Left hindlimb (tissue), 1 donor: Measurements from ENCODE around the gene CA5A.
"Not testable (repeated sequence)": the region's sequence is repeated elsewhere in the genome, so short reads cannot be mapped to it uniquely, and the experiment has no call there.

ENCODE experiments used
- DNase-seq: peaks from one replicate; pipeline ENCODE4 v3.0.0-alpha.2; 2018

Gene CA5A

DNA sequence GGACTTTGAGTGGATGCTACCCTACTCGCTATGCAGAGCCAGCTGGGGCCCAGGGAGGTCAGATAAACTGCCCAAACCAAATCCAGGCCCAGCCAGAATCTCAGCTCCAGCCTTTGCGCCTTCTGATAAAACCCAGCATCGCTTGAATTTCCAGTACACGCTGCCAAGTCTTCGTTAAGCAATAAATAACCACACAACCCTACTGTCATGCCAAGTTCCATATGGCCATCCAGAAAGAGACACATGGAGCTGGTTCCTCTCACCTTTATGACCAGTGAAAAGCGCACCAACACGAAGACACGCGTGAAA, 73.0 kb downstream of the CA5A start:
- not testable (repeated sequence) for DNase-seq

DNA sequence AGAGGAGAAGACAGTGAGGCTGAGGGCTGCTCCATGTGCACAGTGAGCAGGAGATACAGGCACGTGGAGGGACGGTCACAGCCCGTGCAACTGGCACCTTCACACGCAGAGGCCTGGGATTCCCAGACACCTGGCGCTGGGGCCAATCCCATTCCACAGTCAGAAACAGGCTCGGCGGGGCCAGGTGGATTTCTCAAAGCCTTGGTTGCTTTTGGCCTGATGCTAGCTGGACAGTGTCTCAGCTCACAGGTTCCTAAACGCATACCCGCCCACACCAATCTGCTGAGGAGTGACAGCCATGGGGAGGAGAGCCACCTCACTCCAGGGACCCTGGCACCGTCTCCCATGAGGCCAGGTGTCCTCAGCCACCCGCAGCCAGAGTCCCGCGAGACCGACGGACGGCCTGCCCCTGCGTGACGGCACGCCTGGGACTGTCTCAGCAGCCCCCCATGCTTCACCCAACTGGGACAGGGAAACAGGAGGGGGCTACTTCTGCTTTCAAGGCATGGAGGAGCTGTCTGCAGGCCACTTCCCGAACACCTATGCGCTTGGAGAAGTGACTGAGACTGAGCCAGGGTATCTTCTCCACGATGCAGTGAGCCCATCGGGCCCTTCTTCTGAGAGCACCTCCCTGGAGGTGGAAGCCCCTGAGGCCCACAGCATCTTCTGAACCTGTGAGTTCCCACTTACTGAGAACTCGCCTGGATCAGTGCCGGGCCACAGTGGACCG, 73.6 kb downstream of the CA5A start:
- DNase-seq: peak; percentile 10

- not testable (repeated sequence) for DNase-seq
Measured at GRCh38 chr16:87861300-87862099, 74.8 kb downstream of the CA5A start.

DNA sequence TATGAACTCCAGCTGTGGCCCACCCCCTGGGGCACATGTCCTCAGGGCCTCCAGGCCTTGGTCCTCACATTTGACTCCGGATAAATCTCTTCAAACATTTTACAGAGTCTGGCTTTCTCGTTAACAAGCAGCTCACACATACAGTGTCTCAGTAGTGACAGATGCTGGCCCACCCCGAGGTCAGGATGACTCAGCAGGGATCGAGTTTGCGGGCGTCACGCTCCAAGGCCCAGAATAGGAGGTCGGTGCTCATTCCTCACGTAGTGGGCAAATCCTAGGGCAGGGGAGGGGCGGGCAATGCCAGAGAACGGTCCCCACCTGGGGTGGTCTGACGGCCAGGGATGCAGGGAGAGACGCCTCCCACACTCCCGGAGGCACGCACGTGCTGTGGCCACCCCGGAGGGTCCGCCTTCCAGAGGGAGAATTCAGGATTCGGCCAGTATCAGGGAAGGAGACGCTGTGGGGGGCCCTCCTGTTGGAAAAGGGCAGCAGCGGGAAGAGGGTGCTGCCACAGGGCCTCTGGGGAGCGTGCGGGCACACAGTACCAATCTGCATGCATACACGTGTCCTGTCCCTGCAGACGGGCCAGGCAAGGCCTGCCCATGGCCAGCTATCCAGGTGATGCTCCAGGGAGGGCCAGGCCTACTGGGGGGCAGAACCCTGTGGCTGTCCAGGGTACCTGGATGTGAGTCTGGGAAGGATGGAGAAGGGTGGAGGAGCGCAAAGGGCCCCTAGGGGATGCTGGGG, 75.6 kb downstream of the CA5A start:
- no peak for DNase-seq

- DNase-seq: not testable (repeated sequence)
Measured at GRCh38 chr16:87858151-87858993, 78.0 kb downstream of the CA5A start.

DNA sequence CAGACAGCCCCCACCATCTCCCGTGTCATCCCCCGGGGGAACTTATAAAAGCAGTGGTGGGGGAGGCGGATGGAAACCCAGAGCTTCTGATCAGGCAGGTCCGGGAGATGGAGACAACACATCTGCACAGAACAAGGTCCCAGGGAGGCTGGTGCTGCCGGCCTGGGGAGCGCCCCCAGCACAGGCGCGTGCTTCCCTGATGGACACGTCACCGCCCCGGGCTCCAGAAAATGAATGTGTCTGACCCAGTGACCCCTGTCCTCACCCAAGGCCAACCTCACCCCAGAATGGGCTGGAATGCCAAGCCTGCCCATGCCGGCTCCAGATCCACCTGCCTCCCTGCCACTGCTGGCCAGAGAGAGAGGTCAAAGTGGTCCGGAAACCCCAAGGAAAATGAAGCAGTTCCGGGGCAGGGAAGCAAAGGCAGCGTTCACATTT, 79.5 kb downstream of the CA5A start:
- DNase-seq: no peak

DNA sequence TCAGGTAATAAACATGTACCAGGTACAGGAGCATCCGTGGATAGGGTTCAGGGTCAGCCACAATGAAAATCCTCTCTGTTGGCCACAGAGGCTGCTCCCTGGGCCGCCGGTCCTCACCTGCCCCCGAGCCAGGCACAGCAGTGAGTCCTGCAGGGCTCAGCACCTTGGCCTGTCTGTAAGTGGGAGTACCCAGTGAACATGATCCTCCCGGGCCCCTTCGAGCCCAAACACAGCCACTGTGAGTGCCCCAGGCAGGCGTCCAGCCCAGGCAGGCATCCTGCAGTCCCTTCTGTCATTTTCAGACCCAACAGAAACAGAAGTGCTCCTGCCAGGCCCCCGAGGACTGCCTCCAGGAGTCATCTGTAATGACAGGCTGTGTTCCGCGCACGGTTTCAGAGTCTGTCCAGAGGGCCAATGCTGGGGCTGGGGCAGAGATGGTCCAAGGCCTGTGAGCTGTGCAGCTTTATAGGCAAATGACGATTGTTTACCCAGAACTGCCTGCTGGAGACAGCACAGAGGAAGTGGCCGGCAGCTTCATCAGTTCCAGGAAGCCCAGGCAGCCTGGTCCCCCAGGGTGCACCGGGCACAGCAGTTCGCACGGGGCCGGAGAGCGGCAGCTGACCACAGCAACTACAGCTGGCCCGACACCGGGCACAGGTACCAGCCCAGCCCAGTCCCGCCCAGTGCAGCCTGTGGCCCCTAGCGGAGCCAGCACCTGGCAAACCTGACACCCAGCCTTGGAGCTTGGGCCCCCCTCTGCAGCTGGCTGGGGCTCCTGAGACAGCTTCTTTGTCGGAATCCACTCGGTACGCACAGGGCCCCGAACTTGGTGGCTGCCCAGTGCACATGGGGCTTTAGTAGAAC, 80.2 kb downstream of the CA5A start:
- peak; percentile 61 for DNase-seq

DNA sequence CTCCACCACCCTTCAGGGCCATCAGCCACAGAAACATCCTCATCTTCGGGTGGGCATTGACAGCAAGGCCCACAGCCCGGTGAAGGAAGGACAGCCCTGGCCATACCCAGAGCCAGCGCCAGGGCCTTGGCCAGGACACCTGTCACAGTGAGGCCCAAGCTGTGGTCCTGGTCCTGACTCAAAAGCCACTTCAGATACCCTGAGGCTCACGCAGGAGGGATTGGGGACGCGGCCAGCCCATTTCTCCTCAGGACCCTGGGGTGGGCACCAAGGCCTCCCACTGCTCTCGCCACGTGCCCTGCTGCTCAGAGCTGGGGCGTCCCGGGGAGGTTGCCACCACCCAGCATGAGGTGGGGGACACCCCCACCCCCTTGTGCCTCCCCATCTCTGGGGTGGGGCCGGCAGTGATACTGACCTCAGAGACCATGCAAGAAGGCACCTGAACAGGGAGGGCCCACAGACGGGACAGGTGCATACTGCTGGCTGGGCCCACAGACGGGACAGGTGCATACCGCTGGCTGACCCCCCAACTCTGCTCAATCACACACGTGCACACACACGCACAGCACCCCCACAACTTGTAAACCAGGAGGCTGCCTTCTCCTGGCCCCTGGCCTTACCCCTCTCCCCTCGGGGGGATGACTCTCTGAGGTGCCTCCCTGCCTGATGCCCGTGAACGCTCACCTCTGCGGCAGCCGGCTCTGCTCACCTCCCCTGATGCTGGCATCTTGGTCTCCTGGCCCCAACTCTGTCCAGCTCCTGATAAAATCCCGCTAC, 81.2 kb downstream of the CA5A start:
- DNase-seq: no peak

GRCh38 chr16:87854053-87854906, 82.0 kb downstream of the CA5A start:
- no peak for DNase-seq

DNA sequence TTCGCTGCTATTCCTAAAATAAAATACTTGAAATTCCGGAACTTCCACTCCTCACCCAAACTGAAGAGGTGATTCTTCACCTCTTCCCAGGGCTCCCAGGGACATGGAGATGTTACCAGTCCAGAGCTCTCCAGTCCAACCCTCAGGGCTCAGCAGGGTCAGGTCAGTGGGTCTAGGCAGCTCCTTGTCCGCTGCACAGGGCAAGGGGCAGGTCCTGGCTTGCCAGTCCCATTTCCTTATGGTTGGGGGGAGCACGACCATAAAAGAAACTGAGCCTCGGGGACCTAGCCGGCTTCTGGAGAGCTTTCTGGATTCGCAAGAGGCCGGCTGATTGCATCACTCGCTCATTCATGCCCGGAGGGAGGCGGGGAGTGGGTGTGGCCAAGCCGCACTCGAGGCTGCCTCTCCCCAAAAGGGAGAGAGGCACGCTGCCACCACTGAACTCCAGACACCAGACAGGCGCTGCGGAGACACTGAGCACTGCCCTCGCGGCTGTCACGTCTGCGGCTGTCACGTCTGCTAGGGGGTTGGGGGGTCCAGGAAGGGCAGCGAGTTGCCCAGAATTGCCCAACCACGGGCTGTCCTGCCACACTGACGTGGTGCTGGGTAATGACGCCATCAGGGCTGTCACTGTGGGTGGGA, 82.8 kb downstream of the CA5A start:
- DNase-seq: peak; percentile 92

DNA sequence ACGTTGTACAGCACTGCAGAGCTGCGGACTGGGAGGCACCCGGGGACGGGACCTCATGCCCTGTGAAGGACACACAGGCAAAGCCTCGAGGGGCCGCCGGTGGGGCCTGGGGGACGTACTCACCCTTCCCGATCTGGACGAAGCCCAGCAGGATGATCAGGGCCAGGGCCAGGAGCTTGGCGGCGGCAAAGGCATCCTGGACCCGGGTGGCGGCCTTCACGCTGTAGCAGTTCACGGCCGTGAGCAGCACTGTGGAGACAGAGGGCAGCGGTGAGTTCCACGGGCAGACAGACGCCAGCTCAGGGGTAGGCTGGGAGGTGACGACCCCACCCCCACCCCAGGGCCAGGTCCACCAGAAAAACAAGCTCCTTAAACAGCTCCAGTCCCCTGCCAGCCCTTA, 84.7 kb downstream of the CA5A start:
- no peak for DNase-seq

DNA sequence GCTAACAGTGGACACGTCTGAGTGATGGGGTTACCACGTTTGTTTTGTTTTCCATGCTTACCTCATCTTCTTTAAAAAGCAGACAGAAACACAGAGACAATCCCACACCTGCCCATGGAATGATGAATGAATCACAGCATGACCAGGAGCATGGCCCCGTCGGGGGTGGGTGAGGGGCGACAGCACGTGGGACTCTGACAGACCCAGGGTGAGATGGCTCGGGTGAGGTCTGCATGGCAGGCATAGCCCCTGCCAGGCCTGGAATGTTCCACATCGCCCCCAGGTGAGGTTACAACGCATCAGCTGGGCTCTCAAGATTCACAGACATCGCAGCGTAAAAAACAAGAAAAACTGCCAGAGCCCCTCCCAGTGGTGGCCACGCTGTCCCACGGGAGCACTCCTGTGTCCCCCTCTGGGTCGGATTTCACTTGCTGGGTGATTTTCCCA, 85.2 kb downstream of the CA5A start:
- no peak for DNase-seq

- DNase-seq: no peak
Measured at GRCh38 chr16:87850009-87851006, 86.0 kb downstream of the CA5A start.

DNA sequence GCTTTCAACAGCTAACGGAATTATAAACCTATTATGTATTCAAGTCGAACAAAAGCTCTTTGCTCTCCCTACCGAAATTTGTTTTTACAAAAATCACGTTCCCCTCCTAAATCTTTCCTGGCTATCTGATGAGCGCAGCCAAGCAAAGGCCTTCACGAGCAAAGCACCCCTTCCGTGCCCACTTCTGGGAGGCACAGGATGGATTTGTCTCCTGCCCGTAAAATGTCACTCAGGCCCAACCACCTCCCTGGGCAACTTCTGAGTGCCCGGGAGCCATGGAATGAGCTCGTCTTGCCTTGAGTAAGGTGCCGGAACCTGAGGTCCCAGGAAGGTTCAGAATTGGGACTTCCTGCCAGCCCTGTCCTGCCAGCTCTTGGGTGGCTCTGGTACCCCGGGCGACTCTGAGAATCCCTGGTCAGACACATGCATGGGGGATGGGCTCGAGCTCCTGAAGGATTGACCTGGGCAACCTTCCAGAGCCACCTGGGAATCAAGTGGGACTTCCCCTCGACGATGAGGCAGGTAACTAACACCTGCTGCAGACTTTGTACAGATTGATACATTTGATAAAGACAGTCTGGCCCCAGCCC, 86.8 kb downstream of the CA5A start:
- DNase-seq: no peak

DNA sequence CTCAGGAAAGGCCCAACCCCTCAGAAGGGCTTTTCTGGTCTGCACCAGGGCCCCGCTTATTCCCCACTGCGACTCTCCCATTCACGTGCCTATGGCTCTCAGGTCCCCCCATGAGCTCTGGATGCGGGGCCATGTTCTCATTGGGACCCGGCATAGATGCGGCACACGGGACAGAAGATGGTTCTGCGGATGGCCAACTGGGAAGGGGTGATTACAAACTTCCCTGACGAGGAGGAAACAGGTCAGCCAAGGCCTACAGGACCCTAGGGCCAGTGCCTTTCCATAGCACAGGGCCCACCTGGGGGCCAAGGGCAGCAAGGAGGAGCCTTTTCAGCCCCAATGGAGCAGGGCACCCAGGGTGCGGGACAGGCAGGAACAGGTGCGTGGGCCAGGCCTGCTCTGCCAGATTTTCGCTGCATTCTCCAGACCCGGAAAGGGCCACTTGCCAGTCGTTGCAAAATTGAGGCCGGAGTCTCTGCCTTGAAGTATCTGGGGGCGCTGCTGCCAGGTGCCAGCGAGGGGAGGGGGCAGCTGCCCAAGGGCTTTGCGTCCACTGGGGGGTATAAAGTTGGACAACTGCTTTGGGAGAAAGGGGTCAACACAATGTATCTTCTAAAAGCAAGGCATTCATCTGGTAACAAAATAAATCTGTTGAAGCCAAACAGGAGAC, 87.5 kb downstream of the CA5A start:
- DNase-seq: no peak

- DNase-seq: peak; percentile 65
Measured at GRCh38 chr16:87847785-87848675, 88.3 kb downstream of the CA5A start.
